HG03571 (cell line): Measurements from ENCODE around the gene ZMIZ2.
A peak's percentile ranks its signal among the peaks of the same experiment; 100 is the strongest.
"Not testable (repeated sequence)": the region's sequence is repeated elsewhere in the genome, so short reads cannot be mapped to it uniquely, and the experiment has no call there.

ENCODE experiments used
- ATAC-seq: cut with Tn5 transposase; IDR thresholded peaks from one replicate; pipeline ENCODE4 v1.9.1; 2021; ENCODE audit not compliant: unreplicated experiment

ZMIZ2 gene

GRCh38 chr7:44726250-44726649, 22.4 kb upstream of the ZMIZ2 start:
- ATAC-seq, result not testable (repeated sequence)

- ATAC-seq, result no peak
Observed at GRCh38 chr7:44727158-44727936, 21.3 kb upstream of the ZMIZ2 start.

GRCh38 chr7:44727937-44728262, 20.7 kb upstream of the ZMIZ2 start:
- ATAC-seq, result no peak

DNA sequence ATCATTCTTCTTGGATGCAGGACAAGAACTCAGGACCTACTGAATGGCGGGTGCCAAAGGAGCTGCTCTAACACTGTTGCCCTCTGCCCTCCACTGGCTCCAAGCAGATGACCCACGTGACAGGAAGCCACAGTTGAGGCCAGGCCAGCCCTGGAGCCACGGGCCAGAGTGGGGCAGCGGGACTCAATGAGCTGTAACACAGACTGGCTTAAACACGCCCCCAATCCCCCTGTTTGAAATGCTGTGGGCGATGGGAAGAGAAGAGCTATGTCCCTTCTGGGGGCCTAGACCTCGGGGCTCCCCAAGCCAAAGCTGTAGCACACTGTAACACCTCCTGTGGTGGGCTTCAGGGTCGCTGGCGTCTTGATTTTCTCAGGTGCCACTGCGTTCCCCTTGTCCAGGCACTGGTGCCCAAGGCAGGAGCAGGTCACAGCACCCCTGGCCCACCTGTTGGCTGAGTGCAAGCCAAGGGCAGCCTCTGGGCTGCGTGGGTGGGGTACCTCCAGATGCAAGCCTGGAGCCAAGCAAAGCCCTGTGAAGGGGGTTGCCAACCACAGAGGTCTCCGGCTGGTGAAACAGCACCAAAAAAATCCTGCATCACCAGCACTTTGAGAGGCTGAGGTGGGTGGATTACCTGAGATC, 18.6 kb upstream of the ZMIZ2 start:
- ATAC-seq, result no peak

DNA sequence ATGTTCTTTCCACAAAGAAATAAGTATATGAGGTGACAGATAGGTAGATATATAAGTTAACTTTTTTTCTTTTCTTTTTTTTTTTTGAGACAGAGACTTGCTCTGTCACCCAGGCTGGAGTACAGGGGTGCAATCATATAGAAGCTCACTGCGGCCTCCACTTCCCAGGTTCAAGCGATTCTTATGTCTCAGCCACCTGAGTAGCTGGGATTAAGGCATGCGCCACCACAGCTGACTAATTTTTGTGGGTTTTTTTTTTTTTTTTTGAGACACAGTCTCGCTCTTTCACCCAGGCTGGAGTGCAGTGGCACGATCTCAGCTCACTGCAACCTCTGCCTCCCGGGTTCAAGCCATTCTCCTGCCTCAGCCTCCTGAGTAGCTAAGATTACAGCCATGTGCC, 15.7 kb upstream of the ZMIZ2 start:
- ATAC-seq, result not testable (repeated sequence)

DNA sequence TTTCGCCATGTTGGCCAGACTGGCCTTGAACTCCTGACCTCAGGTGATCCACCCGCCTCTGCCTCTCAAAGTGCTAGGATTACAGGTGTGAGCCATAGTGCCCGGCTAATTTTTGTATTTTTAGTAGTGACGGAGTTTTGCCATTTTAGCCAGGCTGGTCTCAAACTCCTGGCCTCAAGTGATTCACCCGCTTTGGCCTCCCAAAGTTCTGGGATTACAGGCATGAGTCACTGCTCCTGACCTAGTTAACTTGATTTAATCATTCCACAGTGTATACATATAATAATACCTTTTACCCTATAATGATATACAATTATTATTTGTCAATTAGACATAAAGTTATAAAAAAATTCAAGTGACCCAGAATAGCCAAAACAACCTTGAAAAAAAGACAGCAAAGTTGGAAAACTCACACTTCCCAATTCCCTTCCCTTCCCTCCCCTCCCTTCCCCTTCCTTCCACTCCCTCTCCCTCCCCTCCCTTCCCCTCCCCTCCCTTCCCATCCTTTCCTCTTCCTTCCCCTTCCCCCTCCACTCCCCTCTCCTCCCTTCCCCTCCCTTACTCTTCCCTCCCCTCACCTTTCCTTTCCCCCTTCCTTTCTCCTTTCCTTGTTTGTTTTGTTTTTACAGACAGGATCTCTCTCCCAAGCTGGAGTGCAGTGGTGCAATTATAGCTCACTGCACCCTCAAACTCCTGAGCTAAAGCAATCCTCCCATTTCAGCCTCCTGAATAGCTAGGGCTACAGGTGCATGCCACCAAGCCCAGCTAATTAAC, 14.8 kb upstream of the ZMIZ2 start:
- ATAC-seq, result no peak

DNA sequence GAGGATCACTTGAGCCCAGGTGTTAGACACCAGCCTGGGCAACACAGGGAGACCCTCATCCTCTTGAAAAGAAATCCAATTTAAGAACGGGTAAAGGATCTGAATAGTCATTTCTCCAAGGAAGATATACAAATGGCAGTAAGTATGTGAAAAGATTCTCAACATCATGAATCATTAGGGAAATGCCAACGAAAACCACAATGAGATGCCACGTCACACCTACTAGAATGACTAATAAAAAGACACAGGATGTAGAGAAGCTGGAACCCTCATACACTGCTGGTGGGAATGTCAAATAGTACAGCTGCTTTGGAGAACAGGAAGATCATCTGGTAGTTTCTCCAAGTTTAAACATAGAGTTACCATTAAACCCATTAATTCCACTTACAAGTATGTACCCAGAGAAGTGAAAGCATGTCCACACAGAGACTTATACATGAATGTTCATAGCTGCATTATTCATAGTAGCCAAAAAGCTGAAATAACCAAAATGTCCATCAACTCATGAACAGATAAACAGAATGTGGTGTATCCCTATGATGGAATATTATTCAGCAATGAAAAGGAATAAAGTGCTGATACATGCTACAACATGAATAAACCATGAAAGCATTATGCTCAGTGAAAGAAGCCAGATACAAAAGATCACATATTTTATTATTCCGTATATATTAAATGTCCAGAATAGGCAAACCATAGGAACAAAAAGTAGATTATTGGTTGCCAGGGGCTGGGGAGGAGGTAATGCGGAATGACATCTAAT, 13.1 kb upstream of the ZMIZ2 start:
- no peak for ATAC-seq

DNA sequence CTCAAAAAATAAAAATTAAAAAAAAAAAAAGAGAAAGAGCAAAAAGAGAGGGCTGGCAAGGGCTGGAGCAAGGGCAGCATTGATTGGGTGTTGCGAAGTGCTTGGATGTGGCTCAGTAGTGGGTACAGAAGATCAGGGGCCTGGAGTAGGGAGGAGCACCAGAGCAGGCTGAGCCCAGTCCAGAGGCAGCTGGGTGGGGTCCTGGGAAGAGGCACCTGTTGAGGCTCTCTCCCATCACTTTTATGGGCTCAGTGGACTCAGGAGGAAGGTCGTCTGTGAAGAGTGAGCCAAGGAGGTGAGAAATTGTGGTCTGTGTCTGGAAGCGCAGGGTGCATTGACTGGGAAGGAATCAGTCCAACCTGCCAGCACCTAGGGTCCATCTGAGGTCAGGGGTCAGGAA, 11.8 kb upstream of the ZMIZ2 start:
- ATAC-seq, result no peak

DNA sequence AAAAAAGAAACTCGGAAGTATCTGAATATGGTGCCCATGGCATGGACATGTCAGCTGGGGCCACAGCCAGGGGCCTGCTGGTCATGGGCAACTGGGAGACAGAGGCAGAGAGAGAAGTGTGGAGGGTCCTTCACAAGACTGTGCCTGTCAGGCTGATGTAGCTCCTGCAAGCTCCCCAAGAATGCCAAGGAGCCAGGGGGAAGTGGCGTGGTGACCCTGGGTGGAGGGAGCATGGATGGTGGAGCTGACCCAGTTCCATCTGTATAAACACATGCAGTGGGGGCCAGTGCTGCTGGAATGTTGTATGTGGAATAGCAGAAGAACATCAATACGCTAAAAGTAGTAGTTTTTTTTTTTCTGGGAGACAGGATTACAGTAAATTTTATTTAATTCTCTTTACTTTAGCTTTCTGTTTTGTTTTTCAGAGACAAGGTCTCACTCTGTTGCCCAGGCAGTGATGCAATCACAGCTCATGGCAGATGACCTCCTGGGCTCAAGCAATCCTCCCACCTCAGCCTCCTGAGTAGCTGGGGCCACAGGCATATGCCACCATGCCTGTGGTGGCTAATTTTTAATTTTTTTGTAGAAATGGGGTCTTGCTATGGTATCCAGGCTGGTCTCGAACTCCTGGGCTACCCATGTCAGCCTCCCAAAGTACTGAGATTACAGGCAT, 10.5 kb upstream of the ZMIZ2 start:
- no peak for ATAC-seq

DNA sequence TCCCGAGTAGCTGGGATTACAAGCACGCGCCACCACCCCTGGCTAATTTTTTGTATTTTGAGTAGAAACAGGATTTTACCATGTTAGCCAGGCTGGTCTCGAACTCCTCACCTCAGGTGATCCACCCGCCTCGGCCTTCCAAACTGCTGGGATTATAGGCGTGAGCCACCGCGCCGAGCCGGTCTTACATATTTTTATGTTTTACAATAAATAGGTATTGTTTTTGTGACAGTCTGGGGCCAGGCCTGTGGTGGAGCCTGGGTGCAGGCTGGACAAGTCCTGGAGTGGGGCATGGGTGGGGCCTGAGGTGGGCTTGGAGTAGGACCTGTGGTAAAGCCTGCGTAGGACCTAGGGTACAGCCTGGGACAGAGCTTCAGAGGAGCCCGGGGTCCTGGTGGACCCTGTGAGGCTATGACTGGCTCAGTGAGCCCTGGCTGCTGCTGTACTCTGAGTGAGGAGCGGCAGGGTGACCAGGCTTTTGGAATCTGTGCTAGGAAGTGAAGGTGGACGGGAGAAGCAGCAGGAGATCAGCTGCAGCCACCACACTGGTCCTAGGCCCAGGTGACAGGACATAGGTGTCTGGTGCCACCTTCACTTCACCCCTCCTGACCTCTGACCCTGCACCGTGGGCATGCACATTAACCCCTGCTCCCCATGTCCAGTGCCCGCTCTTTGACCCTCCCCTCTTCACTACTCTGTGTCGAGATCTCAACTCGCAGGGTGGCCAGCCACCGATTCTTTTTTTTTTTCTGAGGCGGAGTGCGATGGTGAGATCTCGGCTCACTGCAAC, 9.6 kb upstream of the ZMIZ2 start:
- no peak for ATAC-seq

DNA sequence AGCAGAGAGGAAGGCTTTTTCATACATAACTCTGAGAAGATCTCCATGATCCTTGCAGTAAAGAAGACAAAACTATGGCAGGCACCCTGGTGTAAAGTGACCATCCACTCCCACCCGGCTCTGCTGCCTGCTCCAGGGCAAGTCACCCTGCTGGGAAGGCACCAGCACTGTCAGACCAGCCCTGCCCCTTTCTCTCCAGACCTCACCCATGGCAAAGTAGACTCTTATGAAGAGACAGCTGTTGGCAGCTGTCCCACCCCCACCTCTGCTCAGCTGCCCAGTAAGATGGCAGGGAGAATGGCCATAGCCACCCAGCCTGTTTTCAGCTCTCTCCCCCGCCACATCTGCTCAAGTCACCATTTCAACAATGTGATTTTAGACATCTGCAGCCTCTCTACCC, 8.6 kb upstream of the ZMIZ2 start:
- no peak for ATAC-seq

- no peak for ATAC-seq
Observed at GRCh38 chr7:44743750-44744149, 4.9 kb upstream of the ZMIZ2 start.

DNA sequence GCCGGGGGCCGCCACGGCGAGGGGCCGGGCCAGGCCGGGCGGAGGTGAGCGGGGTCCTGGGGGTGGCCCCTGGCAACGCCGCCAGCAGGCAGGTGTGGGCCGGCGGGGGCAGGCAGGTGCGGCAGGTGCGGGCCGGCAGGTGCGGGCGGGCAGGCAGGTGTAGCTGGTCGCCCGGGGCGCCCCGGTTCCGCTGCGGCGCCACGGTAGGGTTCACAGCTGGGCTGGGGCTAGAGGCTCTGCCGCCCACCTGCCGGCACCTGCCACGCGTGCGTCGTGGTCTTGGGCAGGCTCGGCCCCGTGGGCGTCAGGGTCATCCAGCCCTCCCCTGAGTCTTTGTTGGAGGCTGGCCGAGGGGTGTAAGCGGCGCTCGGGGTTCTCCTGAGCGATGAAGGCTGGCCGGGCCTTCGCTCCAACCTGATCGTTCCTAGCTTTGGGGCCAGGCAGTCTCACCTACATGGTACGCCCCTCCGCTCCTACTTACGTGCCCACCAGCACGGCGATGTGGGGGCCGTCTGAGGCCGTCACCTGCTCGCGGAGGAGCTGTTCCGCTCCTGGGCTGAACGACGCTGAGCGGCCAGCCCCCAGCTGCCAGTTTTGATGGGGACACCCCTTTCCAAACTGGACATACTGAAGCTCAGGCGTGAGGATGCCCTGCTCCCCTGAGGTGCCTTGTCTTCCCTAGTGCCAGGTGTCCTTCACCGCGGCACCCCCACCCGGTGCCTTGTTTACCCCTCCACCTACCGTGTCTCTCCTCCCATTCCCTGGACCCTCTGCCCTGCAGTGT, 493 bp downstream of the ZMIZ2 start:
- peak; percentile 19 for ATAC-seq

GRCh38 chr7:44749992-44750391, 1.3 kb downstream of the ZMIZ2 start:
- ATAC-seq, result no peak

- no peak for ATAC-seq
Observed at GRCh38 chr7:44750424-44750823, 1.8 kb downstream of the ZMIZ2 start.

GRCh38 chr7:44750921-44751571, 2.4 kb downstream of the ZMIZ2 start:
- ATAC-seq, result peak; percentile 52

DNA sequence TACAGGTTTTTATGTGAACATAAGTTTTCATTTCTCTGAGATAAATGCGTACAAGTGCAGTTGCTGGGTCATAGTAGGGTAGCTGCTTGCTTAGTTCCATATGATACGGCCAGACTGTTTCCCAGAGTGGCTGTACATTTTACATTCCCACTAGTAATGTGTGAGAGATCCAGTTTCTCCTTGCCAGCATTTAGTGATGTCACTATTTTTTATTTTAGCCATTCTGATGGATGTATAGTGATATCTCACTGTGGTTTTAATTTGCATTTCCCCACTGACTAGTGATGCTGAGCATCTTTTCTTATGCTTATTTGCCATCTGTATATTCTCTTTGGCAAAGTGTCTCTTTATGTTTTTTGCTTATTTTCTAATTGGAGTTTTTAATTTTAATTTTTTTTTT, 4.2 kb downstream of the ZMIZ2 start:
- no peak for ATAC-seq

- no peak for ATAC-seq
Observed at GRCh38 chr7:44754802-44755697, 6.4 kb downstream of the ZMIZ2 start.
